Colonic mucosa (tissue), 4 donors: ENCODE measurements around the gene GBX1. TPM values are rescaled to one million over a fixed set of nuclear protein-coding genes. Genes with fewer than 3 reads are reported as not detected.

ENCODE experiments used
- DNase-seq: peaks from one replicate; pipeline ENCODE4 v3.0.0-alpha.2; 2020
- H3K27ac ChIP-seq: fragments of 200-600 bp; one replicate; pipeline ENCODE4 v1.8.0; 2021
- H3K27me3 ChIP-seq: fragments of 200-600 bp; one replicate; pipeline ENCODE4 v1.8.0; 2021
- H3K36me3 ChIP-seq: fragments of 200-600 bp; one replicate; pipeline ENCODE4 v1.8.0; 2021
- H3K4me1 ChIP-seq: fragments of 200-600 bp; one replicate; pipeline ENCODE4 v1.8.0; 2021; ENCODE audit warnings: mild to moderate bottlenecking
- H3K4me3 ChIP-seq: fragments of 200-600 bp; one replicate; pipeline ENCODE4 v1.8.0; 2021
- H3K9ac ChIP-seq, 2 donors: one replicate each; pipeline ENCODE4 v1.7.0; 2013; ENCODE audit warnings: control low read depth in 2 of 2, low read depth in 2 of 2, low read length in 2 of 2
- H3K9me3 ChIP-seq: fragments of 200-600 bp; one replicate; pipeline ENCODE4 v1.8.0; 2021
- CTCF ChIP-seq: fragments of 200-600 bp; IDR thresholded peaks from one replicate; pipeline ENCODE4 v1.8.0; 2022; ENCODE audit warnings: antibody characterized with exemption, mild to moderate bottlenecking
- intact Hi-C: fragments of 100-400 bp; cut with DNase I; formaldehyde crosslinking; loops from one replicate; pipeline ENCODE4 v1.14.1; 2022
- total RNA-seq, 2 donors: library from RNA; stranded (reverse); fragmentation: NEBNext Ultra II Directional in 1 of 2; extraction: Animal tissue kit (Norgen Biotek cat#: 25700) in 1 of 2; gene quantifications; one replicate each; pipeline ENCODE4 v1.2.1, GENCODE V29; 2021
- donor health status: healthy.
- donor health status: DM: no; HTN: no; CAD: no.
- donor health status: DM: no; HTN: no; CAD: no.

The GBX1 gene
- total RNA-seq, 2 donors from 2014 or later: not detected

DNA sequence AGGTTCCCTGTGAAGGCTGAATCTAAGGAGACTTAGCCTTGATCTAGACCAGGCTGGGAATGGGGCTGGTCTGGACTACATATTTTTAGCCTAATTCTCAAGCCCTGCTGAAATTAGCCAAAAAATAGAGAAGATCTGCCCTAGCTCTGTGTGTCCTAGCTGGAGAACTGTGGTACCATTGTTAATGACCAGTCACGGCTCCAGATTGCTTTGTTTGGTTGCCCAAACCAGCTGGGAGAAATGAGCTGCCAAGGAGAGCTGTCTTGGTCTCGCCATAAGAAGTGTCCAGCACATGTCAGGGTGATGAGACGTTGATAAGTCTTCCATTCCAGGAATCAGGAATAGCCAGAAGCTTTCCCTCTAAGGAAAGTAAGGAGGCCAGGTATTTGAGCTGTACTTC, 20.7 kb downstream of the GBX1 start:
- no peaks in the 10 kb centered on the region for H3K27me3 ChIP-seq
- no peaks in the 10 kb centered on the region for H3K36me3 ChIP-seq
- no peak overlapping the region for H3K27ac ChIP-seq
- H3K9ac ChIP-seq: no peak overlapping the region
- intact Hi-C loops: no loop called here
- H3K4me1 ChIP-seq: no peaks in the 10 kb centered on the region
- no peak overlapping the region for H3K4me3 ChIP-seq
- no peak for DNase-seq
- TF ChIP-seq CTCF: no peak
- H3K9me3 ChIP-seq: no peaks in the 10 kb centered on the region

DNA sequence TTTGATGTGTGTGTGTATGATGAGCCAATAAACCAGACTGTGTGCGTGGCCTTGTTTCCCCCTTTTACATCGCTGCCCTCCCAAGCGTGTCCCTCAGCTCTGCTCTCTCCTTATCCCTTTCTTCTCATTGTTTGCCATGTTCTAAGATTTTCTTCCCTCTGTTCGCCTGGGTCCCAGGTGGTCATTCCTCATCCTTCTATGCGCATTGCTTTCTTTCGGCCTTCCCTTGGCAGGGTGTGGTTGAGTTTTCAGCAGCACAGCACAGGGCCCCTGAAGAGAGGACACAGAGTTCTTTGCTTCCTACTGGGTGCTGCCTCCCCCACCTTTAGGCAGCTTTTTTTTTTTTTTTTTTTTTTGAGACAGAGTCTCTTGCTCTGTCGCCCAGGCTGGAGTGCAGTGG, 23.1 kb downstream of the GBX1 start:
- DNase-seq: no peak
- Histone ChIP-seq H3K36me3 (no peaks in the 10 kb centered on the region), H3K4me3 (no peak overlapping the region), H3K27ac (no peak overlapping the region), H3K9ac (no peak overlapping the region), H3K4me1 (no peaks in the 10 kb centered on the region), H3K9me3 (no peaks in the 10 kb centered on the region), H3K27me3 (no peaks in the 10 kb centered on the region)
- intact Hi-C loops: no loop called here
- TF ChIP-seq CTCF: no peak

GRCh38 chr7:151143261-151144015, 24.1 kb downstream of the GBX1 start:
- DNase-seq: no peak
- H3K9ac ChIP-seq: no peak overlapping the region
- no peaks in the 10 kb centered on the region for H3K4me1 ChIP-seq
- H3K27ac ChIP-seq: no peak overlapping the region
- no peak for TF ChIP-seq CTCF
- H3K27me3 ChIP-seq: no peaks in the 10 kb centered on the region
- no peaks in the 10 kb centered on the region for H3K9me3 ChIP-seq
- no peaks in the 10 kb centered on the region for H3K36me3 ChIP-seq
- no peak overlapping the region for H3K4me3 ChIP-seq
- intact Hi-C loops: no loop called here

DNA sequence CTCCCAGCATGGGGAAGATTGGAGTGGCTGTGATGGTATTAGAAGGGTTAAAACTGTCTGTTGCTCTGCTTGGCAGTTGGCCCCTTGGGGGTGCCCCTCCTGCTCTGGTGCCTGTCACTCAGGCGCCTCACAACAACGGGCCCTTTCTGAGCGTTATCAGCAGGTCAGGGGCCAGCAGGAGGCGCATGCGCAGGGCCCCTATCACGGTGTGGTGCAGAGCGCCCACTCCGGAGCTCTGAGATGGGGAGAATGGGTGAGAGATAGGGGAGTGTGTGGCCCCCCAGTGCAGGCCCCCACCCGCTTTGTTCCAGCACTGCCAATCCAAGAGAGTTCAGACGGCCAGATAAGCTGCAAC, 24.8 kb downstream of the GBX1 start:
- no peak for DNase-seq

DNA sequence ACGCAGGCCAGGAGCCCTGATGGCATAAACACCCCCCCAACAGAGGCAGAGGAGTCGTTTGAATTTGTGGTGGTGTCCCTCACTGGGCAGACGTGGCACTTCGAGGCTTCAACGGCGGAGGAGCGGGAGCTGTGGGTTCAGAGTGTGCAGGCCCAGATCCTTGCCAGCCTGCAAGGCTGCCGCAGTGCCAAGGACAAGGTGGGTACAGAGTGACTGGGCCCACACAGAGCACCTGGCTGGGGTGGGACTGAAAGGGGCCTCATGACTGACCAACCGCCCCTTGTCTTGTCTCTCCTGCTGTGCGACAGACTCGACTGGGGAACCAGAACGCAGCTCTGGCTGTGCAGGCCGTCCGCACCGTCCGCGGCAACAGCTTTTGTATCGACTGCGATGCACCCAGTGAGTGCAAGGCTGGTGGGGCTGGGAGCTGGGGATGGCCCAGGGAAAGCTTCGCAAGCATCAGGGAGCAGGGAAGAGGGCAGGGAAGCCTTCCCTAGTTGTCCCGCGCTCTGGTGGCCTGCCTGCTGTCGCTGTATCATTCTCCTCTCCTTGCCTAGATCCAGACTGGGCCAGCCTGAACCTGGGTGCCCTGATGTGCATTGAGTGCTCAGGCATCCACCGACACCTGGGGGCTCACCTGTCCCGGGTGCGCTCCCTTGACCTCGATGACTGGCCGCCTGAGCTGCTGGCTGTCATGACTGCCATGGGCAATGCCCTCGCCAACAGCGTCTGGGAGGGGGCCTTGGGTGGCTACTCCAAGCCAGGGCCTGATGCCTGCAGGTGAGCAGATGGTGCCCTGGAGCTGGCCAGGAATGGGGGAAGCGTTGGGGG, 25.4 kb downstream of the GBX1 start:
- no peaks in the 10 kb centered on the region for H3K36me3 ChIP-seq

More for the DNA sequence above, 24.8 kb downstream of the GBX1 start:
- H3K4me3 ChIP-seq: no peak overlapping the region
- intact Hi-C loops: no loop called here
- H3K27me3 ChIP-seq: no peaks in the 10 kb centered on the region
- H3K36me3 ChIP-seq: no peaks in the 10 kb centered on the region
- no peak overlapping the region for H3K9ac ChIP-seq
- TF ChIP-seq CTCF: no peak
- H3K9me3 ChIP-seq: no peaks in the 10 kb centered on the region
- H3K4me1 ChIP-seq: no peaks in the 10 kb centered on the region
- H3K27ac ChIP-seq: no peak overlapping the region

More for the DNA sequence above, 25.4 kb downstream of the GBX1 start:
- intact Hi-C loops: no loop called here
- no peak overlapping the region for H3K9ac ChIP-seq
- H3K4me1 ChIP-seq: no peaks in the 10 kb centered on the region
- H3K27ac ChIP-seq: no peak overlapping the region
- H3K27me3 ChIP-seq: no peaks in the 10 kb centered on the region
- no peak for DNase-seq
- no peak for TF ChIP-seq CTCF
- no peak overlapping the region for H3K4me3 ChIP-seq
- no peaks in the 10 kb centered on the region for H3K9me3 ChIP-seq
